Measurements from ENCODE around the gene BIN1.

BIN1 gene

DNA sequence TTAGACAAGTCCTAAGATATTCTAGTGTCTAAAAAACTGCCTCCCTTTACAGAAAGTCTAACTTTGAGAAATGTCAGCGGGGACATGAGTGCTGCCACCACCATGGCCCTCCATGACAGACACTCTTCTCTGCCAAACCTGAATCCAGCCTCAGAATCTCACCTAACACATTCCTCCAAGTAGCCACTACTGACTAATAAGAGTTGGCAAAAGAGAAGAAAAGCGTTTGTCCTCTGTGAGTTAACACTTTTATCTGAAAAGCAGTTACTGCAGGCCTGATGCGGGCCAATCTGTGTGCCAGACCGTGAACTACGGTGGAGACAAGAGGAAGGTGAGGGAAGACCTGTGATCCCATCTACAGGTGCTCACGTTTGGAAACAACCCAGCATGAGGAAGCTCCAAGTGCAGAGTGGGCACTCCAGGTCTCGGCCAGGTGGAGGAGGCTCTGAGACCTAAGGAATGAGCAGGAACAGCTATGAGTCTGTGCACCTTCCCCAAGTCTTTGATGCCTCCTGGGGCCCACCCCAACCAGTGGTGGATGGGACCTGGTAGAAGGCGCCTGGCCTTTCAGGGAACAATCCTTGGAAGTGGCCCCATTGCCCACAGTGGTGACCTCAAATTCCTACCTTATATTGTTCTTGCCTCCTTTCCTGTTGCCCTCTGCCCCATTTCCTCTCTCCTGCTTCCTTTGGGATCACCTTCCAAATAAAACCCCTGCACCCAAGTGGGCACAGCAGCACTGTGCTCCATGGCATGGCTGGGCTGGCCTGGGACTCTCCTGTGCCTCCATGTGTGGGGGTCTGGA is 91.6 kb downstream of the BIN1 start:
- FAIRE-seq: no peak

DNA sequence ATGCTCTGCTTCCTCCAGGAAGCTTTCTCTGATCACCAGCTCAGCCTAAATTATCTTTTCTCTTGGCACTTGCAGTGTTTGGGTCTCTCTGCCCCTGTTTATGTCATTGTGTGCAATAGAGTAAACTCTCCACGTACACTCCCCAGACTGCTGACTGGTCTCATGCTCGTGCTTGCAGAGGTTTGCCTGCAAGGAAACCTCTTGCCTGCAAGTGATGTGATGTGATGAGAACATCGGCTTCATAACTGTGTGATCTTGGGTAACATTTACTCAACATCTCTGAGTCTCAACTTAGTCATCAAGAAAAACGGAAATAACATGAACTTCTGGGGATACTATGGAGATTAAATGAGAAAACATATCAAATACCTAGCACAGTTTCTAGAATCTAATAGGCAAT is 92.3 kb downstream of the BIN1 start:
- no peak for FAIRE-seq

DNA sequence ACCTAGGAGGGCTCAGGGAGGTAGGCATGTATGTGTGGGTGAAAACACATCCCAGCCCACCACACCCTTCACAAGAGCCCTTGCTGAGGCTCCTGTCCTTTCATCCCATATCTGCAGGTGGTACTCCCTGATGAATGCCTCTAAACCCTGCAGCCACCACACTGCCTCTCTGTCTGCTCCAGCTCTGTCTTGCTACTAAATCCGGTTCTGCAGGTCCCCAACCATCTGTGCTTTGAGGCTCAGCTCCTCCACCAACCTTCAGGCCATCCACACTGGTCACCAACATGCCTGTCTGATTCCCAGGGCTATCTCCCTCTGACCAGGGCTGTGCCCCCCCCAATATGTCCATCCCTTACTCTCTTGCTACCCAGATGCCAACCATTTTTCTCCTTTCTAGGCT is 92.7 kb downstream of the BIN1 start:
- no peak for FAIRE-seq

DNA sequence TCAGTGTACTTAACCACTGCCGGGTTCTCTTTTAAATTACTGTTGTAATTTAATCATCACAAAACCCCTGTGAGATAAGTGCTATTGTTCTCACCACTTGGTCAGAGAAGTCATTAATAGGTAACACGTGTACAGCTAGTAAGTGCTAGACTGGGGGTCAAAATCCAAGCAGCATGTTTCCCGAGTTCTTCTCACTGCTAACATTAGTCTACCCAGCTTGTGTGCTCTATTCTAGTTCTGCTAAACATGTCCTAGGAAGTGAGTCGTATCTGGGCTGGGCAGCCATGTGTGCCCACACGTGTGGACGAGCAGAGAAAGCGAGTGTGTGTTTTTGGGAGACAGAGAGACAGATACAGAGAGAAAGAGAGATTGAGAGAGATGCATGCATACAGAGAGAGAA is 94.1 kb downstream of the BIN1 start:
- no peak for FAIRE-seq

DNA sequence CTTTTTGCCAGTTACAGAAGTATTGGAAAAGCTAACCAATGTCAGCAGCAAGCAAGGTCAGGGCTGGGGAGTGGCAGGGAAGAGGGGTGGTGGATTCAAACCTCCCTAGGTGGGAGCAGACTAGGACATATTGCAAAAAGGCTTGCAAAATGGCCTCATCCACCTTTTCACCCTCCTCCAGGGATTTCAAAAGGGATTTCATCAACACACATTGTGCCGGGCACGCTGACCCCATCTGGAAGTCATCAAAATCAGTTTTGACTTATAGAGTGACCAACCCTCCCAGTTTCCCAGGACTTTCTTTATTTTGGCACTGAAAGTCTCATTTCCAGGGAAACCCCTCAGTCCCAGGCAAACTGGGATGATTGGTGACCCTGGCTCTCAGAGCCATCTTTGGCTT is 94.7 kb downstream of the BIN1 start:
- FAIRE-seq: no peak

DNA sequence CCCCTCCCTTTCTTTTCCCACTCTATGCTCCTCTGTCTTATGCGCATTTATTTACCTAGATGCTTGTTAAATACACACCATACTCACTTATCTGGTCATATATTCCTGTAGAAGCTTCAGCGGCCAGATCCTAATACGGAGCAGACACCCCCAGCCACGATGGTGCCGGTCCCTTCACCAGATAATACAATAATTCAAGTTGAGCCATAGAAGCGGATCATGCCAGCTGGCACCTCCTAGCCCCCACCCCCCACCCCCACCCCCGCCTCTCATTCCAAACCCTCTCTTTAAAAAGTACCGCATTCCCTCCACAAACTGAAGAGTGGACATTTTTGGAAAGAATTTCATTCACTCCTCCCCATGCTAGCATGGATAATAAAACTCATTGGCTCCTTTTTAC is 95.2 kb downstream of the BIN1 start:
- FAIRE-seq: no peak

DNA sequence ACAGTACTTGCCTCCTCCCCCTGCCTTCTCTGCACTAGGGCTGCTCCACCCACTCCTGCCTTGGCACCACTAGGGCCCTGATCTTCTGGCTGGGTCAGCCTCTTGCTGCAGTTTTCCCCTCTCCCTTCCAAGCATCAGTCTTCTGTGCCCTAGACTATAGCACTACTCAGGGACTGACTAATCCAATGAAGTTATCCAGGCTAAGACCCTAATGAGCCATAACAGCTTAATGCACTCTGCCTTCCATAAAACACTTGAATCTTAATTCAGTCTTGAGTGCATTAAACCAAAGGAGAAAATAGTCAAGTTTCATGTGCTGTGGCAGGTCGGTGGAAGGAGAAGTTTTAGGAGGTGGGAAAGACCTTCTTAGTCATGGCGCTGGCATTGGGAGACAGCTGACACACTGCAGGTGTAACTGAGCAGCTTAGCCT is 95.7 kb downstream of the BIN1 start:
- no peak for FAIRE-seq

DNA sequence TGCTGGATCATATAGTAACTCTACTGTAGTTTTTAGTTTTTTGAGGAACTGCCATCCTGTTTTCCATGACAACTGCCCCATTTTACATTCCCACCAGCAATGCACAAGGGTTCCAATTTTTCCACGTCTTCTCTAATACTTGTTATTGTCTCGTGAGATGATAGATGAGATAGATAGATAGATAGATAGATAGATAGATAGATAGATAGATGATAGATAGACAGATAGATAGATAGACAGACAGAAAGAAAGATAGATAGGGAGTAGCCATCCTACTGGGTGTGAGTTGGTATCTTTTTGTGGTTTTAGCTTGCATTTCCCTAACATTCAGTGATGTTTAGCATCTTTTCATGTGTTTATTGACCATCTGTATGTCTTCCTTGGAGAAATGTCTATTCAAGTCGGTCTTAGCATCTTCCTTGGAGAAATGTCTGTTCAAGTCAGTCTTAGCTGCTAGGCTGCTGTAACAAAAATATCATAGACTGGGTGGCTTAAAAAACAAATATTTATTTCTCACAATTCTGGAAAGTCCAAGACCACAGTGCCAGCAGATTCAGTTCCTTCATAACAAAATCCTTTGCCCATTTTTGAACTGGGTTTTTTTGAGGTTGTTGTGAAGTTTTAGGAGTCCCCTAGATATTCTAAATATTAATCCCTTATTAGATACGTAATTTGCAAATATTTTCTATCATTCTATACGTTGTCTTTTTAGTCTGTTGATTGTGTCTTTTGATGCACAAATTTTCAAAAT is 98.5 kb downstream of the BIN1 start:
- FAIRE-seq: no peak

DNA sequence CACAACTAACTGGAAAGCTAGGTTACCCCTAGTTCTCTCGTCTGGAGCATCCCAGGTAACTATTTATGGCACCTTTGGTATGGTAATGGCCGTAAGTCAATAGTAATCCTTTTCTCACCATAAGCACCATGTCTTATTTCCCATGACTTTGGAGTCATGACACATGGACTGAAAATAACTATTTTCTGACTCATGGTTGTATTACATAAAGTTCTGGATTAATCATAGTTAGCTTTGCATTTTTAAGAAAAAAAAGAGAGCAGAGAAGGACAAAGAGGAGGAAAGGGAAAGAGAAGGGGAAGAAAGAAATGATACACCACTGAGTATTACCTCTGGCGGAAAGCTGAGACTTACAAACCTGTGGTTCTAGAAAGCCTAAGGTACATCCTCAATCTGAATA is 99.3 kb downstream of the BIN1 start:
- no peak for FAIRE-seq

DNA sequence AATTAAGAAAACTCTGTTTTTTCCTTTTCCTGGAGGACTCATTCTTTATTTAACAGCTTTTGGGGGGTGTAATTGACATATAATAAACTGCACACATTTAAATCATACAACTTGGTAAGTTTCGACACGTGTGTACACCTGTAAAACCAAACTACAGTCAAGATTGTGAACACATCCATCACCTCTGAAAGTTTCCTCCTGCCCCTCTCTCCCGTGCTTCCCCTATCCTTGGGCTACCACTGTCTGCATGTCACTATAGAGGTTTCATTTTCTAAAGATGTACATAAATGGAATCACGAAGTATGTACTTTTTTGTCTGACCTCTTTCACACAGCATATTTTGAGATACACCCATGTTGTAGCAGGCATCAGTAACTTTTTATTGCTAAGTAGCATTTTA is 100.0 kb downstream of the BIN1 start:
- no peak for FAIRE-seq

DNA sequence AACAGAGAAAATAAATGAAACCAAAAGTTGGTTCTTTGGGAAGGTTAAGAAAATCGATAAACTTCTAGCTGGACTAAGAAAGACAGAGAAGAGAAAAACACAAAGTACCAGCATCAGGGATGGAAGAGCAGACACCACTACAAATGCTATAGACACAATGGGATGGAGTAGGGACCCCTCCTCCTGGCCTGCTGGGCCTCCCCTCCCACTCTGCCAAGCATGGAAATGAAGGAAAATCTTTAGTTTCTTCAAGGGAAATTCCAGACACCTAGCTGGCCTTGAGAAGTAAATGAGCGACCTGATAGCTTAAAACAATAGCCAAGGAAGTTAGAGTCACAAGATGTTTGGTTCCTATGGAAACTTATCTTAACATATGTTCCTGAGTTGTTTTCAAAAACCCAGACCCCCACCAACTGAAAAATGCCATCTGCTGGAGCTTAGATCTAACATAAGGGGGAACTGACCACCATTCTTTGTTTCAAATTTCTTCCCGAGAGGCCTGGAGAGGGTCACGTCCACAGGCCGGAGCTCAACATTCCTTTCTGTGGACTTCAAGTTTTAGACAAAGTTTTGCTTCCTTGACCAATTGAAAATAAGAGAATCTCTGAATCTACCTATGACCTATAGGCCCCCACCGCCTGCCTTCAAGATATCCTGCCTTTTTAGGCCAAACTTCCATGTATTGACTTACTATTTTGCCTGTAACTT is 101.9 kb downstream of the BIN1 start:
- FAIRE-seq: no peak

DNA sequence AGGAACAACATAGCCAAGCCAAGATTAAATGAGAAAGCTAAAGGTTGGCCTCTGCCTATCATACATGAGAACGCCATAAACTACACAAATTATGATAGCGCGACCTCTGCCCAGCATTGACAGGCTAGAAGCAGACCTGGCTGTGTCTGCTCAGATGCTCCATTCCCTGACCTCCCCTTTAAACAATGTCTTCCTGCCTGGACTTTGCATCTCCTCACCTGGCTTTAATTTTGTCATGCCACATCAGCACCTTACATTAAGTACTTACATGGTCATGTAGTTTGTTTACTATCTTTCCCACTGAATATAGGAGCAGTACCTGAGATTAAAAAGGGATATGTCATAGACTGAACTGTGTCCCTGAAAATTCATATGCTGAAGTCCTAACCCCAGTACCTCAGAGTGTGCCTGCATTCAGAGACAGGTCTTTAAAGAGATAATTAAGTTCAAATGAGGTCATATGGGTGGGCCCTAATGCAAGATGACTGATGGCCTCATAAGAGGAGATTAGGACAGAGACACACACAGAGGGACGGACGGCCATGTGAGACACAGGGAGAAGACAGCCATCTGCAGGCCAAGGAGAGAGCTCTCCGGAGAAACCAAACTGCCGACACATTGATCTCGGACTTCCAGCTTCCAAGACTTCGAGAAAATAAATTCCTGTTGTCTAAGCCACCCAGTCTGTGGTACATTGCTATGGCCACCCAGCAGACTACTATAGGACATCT is 103.7 kb downstream of the BIN1 start:
- FAIRE-seq: no peak

DNA sequence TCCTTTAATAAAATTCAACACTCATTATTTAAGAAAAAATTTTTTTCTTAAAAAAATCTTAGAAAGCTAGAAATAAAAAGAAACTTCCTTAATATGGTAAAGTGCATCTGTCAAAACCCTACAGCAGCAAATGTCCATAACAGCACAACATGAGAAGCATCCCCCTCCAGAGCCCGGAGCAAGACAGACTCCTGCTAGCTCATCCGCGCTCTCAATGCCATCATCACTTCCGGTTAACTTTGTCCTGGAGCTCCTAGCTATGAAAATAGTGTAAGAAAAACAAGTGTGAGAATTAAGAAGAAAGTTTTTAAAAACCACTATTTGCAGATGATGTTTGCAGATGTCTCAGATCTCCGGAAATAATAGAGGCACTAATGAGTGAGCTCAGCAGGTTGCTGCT is 105.2 kb downstream of the BIN1 start:
- no peak for FAIRE-seq

DNA sequence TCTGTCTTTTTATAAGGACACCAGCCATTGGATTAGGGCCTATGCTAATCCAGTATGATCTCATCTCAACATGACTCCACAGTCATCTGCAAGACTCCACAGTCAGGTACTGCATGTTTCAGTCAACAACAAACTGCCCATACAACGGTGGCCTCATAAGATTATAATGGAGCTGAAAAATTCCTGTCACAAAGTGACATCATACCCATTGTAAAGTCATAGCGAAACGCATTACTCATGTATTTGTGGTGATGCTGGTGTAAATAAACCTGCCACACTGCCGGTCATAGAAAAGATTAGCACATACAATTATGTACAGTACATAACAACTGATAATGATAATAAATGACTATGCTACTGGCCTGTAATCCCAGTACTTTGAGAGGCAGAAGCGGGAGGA is 106.0 kb downstream of the BIN1 start:
- FAIRE-seq: no peak

DNA sequence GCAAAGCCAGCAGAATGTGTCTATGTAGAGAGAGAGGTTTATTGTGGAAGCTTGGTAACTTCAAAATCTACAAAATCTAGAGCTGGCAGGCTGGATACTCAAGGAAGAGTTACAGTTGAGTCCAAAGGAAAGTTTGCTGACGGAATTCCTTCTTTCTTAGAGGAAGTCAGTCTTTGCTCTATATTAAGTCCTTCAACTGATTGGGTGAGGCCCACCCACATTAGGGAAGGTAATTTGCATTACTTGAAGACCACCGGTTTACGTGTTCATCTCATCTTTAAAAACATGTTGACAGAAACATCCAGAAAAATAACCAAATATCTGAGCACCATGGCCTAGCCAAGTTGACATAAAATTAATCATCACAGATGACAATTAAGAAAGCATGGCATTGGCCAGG is 106.8 kb downstream of the BIN1 start:
- no peak for FAIRE-seq

DNA sequence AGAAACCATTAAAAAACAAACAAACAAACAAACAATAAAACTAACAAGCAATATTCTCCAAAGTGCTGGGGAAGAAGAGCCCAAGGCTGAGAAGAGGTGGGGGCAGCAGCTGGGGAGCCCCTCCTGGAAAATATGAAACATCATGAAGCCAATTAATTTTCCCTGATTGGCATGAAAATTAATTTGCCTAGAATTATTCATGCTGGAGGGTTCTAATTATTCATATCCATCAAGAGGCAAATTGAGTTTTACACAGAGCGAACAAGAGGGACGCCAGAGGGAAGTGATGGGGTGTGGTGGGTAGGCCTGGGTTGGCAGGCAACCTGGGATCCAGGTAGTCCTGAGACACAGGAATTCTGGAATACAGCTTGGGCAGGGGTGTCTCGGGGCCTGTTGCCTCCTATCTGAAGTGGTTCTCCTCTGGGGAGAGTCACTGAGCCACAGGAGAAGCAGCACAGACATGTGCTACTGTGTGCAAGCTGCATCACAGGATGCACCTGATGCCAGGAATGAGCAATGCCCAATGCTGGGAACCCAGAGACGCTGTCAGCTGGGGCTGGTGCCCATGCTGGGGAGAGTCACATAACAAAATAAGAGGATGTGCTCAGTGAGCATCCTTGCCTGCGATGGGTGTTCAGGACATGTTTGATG is 107.7 kb downstream of the BIN1 start:
- FAIRE-seq: no peak

DNA sequence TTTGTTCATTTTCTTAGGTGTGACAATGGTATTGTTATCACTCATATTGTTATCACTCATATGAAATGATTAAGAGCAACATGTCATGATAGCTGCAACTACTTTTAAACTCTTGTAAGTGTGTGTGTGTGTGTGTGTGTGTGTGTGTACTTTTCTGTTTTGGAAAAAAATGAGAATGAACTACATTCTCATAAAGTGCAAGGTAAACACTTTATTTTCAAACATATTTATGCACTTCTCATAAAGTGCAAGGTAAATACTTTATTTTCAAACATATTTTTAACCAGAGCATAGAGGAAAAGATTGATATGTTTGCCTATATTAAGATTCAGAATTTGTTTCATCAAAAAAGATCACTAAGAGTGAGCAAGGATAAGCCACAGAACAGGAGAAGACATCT is 108.5 kb downstream of the BIN1 start:
- no peak for FAIRE-seq

Data from TTC549 (cell line).